Right renal pelvis (tissue), 4 donors: ENCODE data around the gene RAB23. TPM values are rescaled to one million over a fixed set of nuclear protein-coding genes. Genes with fewer than 3 reads are reported as not detected.
"Not testable (repeated sequence)": the region's sequence is repeated elsewhere in the genome, so short reads cannot be mapped to it uniquely, and the experiment has no call there.

ENCODE experiments used
- DNase-seq, 4 donors: peaks; one replicate each; pipeline ENCODE4 v3.0.0-alpha.2; 2013; ENCODE audit warnings: low read depth in 4 of 4, low spot score in 3 of 4, missing footprints in 1 of 4
- polyA plus RNA-seq, 4 donors: library from polyadenylated mRNA; unstranded; fragments of 120-200 nt; gene quantifications; one replicate each; pipeline ENCODE4 v1.2.1, GENCODE V29; 2013; ENCODE audit not compliant: insufficient read length in 4 of 4

RAB23 gene
- polyA plus RNA-seq, 4 donors, result 37.4 to 48.1 (median 46.0) TPM

DNA sequence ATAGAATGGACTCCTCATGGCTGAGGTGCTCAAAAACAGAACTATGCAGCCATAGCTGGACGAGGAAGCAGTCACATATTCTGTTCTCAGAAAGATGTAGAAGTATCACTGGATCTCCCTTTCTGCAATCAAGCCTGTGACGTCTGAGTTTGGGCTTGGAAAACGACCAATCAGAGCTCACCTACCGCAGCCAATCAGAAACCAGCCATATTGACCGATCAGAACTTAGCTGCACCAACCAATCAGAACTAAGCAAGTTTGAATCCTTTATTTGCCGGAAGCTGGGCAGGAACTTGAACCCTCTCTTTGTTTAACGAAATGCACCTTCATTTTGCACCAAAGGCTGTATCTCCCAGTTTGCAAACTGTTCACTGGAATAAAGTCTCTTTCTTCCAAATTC is 21.8 kb upstream of the RAB23 start:
- no peak for DNase-seq

DNA sequence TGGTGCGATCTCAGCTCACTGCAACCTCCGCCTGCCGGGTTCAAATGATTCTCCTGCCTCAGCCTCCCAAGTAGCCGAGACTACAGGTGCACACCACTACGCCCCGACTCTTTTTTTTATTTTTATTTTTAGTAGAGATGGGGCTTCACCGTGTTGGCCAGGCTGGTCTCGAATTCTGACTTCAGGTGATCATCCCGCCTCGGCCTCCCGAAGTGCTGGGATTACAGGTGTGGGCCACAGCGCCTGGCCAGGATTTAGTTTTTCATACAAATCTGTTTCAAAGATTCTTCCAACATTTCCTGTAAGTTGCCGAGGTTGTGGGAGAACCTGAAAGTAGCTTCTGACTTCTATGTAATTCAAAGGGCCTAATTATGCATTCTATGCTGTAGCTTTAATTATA is 21.4 kb upstream of the RAB23 start:
- DNase-seq, result not testable (repeated sequence)

DNA sequence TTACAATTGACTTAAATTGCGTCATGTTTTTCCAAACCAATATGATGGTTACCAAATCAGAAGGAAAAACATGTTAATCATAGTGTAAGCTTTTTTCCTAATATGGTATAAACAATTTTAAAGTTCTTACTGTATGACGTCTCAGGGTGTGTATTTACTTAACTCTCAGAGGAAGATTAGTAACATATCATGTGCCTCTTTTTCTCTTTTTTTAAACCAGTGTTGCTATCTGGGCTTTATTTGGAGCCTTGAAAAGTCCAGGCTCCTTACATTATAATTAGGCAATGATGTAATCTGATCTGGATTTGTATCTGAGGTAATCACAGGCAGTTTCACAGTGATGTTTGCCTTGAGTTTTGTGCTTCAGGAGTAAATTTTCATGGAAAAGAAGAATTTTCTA is 20.4 kb upstream of the RAB23 start:
- no peak for DNase-seq

DNA sequence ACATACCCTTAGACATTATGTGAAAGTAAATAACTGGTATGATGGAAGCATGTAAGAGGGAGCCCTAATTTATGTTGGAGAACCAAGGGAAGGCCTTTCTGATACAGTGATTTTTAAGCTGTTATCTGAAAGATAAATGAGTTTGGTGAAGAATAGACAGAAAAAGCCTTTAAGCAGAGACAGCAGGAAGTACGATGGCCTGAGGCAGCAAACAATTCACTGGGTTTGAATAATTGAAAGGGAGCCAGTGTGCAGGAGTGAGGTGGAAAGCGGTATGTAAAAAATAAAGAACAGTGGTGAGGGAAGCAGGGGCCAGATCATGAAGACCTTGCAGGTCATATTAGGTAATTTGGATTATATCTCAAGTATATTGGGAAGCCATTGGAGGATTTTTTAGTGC is 4.1 kb upstream of the RAB23 start:
- no peak for DNase-seq

DNA sequence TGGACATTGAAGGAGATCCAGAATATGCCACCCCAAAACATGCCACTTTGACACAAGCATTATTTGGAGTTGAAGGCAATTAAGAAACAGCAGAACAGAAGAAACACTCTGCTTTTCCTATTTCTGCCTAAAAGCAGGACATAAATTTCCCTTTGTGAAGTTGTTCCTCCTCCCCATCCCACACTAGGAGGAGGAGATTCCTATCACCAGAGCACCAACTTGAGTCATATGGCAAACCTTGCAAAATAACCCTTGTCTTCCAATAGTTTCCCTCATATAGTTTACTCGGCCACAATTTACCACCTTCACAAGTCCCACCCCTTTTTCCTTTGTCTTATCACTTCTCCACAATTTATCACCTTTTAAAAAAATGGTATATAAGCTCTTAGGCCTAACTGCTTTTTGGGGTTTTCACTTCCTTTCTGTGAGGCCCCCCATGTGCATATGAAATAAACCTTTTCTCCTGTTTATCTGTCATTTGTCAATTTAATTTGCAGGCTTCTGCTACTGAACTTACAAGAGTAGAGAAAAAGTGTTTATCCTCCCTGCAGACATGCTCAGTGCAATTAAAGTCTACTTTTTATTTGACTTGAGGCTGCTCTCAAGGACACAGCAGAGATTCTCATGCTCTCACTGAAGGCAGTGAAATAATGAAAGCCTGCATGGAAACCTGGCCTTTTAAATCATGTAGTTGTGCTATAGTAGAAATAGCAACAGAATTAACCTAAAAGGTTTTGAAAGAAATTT is 2.8 kb upstream of the RAB23 start:
- no peak for DNase-seq

DNA sequence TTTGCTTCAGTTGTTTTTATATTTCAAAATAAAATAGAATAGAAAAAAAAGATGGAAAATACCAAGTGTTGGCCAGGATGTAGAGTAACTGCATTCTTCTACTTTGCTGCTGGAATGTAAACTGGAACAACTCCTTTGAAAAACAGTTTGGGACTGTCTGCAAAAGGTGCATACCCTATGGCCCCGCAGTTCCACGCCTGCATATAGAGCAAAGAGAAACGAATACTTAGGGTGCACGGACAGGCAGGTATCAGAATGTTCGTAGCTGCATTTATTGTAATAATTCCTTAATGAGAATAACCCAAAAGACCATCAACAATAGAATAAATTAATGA is 603 bp upstream of the RAB23 start:
- DNase-seq, result peak in 1 of 4 donors; percentile 22

DNA sequence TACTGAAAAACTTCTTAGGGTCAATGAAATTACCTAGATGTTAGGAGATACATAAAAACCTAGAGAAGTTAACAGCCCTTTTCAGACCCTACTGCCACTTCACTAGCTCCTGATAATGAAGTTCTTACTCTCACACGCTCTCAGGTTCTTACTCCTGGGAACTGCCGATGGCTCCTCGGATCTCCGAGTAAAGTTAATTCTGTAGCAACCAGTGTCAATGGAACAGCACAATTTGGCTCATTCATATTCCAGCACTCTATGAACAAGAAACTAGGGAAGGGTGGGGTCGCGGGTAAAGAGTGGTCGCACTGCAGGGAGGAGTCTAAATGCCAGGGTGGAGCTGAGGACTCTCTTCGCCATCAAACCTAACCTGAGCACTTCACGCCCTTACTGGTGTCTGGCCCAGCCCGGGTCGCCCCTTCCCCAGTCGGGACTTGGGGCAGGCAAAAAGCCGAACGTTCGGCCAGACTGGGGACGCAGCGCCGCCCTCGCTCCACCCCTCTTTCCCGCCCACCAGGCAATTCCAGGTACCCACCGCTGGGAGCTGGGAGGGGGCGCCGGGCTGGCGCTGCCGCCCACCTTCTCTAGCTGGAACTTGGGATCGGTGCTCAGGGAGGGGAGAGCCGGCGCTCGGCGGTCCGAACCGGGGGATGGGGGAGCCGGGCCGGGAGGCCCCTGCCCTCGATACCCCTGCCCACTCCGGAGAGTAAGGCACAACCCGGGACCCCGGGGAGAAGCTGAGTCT is 744 bp downstream of the RAB23 start:
- DNase-seq, result peak; percentile 43 to 59 (median 49)

DNA sequence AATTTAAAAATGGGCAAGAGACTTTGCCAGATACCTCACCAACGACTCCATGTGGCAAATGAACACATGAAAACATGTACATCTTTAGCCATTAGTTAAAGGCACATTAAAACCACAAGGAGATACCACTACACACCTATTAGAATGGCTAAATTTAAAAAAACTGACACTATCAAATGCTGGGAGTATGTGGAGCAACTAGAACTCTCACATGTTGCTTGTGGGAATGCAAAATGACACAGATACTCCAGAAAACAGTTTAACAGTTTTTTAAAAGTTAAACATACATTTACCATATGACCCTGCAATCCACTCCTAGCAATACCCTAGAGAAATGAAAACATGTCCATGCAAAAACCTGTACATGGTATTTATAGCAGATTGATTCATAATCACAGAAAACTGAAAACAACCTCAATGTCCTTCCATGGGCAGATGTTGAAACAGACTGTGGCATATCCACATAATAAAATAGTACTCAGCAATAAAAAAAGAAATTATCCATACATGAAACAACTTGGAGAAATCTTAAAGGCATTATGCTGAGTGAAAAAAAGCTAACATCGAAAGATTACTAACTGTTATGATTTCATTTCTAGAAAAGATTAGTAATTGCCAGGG is 1.9 kb downstream of the RAB23 start:
- no peak for DNase-seq

DNA sequence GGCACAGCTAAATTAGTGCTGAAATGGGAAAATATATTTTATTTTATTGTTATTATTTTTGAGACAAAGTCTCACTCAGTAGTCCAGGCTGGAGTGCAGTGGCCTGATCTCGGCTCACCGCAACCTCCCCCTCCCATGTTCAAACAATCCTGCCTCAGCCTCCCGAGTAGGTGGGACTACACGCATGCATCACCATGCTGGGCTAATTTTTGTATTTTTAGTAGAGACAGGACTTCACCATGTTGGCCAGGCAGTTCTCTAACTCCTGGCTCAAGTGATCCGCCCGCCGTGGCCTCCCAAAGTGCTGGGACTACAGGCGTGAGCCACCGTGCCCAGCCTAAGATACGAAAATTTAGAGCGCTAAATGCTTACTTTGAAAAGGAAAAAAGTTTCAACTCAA is 4.8 kb downstream of the RAB23 start:
- no peak for DNase-seq

DNA sequence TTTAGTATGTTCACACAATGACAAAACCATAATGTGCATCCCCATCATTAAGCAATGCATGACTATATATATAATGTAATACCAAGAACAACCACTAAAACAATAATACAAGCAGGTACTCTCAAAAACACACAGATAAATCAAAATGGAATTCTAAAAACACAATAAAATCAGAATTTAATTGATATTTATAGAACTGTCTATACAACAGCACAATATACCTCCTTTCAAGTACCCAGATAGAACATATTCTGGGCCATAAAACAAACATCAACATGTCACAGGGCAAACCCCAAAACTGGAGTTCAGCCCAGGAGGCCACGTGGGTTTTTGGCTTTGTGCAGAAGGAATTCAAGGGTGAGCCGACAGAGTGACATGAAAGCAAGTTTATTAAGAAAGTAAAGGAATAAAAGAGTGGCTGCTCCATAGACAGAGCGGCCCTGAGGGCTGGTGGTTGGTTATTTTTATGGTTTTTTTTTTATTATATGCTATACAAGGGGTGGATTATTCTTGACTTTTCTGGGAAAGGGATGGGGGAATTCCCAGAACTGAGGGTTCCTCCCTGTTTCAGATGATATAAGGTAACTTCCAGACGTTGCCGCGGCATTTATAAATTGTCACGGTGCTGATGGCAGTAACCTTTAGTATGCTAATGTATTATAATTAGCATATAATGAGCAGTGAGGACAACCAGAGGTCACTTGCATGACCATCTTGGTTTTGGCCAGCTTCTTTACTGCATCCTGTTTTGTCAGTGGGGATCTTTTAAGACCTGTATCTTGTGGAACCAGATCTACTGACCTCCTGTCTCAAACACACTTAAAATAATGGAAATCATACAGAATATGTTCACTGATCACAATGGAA is 5.6 kb downstream of the RAB23 start:
- DNase-seq, result no peak

DNA sequence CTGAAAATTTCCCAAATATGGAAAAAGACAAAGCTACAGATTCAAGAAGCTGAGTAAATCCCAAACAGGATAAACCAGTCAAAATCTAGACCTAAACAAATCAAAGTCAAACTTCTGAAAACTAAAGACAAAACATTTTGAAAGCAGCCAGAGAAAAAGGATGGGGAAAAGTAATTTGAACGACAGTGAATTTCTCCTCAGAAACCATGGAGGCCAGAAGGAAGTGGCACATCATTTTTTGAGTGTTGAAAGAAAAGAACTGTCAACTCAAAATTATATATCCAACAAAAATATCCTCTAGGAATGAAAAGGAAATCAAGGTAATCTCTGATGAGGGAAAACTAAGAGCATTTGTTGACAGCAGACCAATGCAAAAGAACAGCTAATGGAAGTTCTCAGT is 6.8 kb downstream of the RAB23 start:
- DNase-seq, result no peak

DNA sequence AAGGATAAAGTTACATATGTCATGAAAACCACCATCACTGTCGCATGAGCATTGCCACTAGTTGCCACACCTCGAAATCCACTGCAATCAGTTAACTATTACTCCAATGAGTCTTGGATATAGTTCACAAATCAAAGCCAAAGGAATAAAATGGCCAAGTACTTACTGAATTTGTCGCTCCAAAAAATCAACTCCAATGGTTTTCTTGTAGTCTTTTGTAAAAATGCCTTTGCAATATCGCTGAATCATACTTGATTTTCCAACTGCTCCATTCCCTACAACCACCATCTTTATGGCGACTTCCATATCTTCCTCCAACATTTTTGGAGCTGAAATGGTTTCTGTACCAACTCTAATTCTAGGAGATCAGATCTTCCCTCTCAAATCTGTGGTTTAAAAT is 12.0 kb downstream of the RAB23 start:
- DNase-seq, result no peak

DNA sequence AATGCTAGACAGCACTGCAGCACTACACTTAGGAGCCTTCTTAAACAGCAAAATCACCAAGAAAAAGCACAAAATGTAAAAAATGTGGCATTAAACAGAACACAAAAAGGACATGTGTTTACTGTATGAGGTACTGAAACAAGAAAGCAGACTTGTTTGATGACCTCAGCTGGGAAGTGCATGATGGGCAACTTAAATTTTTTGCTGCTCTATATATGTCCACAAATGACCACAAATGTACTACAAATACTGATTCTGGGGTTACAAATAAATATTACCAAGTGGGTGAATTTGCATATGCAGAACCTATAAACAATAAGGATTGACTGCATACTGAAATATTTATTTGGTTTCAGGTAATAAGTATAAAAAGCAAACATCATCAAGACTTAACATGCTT is 13.1 kb downstream of the RAB23 start:
- DNase-seq, result no peak

DNA sequence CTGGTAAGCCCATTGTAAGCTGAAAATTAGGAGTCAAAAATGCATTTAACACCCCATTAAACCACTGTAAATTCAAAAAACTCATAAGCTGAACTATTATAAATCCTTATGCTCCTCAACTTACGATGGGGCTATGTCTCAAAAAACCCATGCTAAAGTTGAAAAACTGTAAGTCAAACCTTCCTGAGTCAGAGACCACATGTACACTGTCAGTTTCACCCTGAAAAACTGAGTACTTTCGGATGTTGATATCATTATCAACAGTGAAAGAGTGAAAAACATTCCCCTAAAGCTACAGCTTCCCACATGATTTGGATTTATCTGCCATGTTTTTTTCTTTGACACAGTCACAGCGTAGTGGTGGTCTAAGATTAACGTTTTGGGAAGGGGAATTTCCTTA is 14.2 kb downstream of the RAB23 start:
- no peak for DNase-seq

DNA sequence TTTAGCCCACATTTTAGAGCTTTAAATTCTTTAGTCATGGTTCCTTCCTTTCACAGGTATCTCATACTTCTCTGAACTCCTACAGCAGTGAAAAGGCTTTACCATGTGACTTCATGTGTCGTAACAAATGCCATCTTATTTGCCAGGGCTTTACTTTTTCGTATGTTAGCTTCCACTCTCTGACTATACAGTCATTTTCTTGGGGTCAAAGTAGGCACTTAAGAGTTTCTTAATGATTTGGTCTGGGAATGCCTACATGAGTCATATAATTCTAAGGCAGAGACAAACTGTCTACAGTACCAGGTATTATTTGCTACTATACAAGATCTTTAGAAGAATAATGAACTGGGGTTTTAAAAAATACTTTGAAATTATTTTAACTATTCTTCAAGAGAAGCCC is 15.0 kb downstream of the RAB23 start:
- no peak for DNase-seq

DNA sequence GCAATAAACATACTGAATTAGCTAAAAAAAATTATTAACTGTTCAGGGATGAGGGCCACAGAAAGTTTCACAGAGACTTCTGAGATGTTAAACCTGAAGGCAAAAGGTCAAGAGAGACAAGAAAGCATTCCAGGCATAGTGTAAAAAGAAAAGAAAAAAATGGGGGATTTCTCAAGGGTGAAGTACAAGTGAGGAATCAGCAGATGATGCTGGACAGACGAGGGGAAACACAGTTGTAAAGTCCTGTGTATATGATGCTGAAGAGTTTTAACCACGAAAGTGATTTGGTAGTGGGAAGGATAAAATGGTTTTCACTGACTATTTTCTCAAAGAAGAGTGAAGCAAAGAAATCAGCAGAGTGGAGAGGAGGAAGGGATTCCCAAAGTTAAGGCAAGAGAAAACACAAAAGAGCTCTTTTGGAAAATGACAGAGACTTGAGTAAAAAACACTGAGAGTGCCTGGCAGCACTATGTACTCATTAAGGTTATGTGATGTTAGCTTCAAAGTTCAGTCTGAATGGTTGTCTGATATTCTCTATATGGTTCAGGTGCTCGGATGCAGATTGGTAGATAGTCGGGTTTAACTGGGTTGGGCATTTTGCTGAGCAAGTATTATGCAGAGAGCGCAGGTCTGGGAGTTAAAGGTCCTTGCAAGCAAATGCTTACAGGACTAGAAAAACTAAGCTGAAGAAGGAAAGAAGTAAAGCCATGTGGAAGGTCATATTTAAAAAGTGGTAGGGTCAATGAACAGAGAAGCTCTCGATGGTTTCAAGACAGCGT is 16.4 kb downstream of the RAB23 start:
- no peak for DNase-seq

DNA sequence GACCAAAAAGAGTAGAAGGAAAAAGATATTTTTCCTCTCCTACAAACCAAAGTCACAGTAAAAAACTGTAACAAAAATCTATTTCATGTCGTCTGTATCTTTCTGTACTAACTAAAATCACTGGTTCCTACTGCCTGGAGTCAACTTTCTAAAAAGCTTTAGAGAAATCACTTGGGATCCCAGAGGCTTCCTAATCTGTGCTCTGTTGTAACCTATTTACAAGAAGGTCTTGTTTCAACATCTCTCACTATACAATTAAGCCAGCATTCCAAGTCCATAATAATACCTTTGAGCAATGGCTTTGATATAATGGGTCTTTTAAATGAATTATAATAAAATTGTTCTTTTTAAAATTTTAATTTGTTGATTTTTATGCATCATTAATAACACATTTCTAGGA is 20.4 kb downstream of the RAB23 start:
- no peak for DNase-seq

DNA sequence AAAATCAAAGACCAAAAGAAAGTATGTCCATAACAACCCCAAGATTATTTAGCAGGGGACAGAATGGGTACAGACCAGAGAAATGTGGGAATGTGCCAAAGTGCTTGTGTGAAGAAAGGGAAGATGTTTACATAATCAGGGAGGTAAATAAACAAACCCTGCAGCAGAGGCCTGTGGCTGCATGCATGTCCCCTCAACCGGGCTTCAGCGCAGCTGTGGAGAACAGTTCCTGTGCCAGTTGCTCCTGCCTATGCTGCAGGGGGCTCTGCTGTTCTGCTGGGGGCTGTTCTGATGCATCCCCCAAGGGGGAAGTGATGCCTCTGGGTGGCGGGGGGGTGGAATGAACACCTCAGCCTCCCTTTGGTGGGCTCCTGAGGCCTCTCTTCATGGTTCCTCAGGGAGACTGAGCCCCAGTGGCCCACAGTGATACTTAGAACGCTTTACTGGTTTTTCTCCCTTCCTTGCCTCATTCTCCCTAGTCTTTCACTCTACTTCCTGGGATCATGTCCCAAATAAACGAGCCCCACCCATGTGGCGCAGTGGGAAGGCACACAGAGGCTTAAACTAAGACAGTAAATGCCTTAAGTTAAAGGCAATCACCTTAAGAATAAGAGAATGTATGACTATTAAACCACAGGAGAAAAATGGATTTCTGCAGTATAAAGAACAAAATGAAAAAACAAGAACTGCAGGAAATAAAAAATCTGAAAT is 23.0 kb downstream of the RAB23 start:
- no peak for DNase-seq

DNA sequence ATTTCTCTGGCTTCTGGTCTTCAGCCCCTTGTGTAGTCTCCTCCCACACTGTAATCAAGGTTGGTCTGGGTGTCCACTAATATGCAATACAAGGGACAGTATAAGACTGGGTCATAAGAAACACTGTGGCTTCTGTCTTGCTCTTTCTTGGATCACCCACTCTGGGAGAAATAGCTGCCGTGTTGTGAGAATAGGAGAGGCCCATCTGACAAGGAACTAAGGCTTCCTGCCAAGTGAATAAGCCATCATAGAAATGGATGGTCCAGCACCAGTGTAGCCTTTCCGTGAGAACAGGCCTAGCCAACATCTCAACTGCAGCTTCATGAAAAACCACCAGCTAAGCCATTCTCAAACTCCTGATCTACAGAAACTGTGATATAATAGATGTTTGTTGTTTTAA is 26.6 kb downstream of the RAB23 start:
- no peak for DNase-seq

DNA sequence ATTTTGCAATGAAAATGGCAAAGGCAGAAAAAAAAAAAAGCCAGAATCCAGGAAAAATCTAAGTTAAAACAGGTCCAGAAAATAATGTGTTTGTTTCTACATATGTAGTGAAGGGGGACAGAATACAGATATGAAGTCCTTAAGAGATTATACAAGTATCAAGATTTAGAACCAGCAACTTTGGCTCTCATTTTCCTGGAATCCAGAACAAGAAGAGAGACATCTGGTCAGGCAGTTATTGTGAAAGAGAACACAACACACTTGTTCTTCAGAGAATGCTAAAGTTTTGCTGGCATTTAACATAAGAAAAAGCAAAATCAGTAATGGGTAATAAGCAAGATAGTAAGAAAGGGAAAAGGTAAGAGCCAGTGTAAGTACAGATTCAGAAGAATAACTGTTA is 28.9 kb downstream of the RAB23 start:
- DNase-seq, result no peak
